A673 (cell line): Measurements from ENCODE around the gene PZP.

Experiments used
- EZH2 ChIP-seq: fragments of 200-600 bp; sonication (generic); IDR thresholded peaks from 2 replicates; pipeline ENCODE4 v1.6.1; 2017; ENCODE audit warnings: borderline replicate concordance, low read depth, mild to moderate bottlenecking, mixed read lengths, antibody characterized with exemption, low read length; ENCODE audit not compliant: poor library complexity, severe bottlenecking
- TF ChIP-seq, protein P1 (sequence below): fragments of 300-800, 200-600 bp; sonication (generic); conservative IDR thresholded peaks from 2 replicates; pipeline ENCODE4 v1.5.1; 2017; ENCODE audit warnings: low read depth, mild to moderate bottlenecking, antibody characterized with exemption, low read length, moderate library complexity, mixed read lengths

DNA sequence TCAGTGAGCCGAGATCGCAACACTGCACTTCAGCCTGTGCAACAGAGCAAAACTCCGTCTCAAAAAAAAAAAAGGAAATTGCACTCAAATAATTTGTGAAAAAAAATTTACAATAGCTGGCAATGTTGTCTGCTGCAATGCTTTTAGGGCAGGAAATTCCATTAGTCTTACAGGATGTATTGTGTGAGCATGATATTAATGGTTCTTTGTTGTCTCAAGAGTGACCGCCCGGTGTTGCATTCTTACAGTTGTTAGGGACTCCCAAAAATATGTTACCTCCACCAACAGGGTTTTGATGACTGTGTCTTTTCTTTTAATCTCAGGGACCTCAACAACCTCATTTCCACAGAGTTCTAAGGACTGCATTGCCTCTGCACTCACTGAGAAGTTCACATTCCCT lies 44.8 kb downstream of the PZP start:
- TF ChIP-seq, protein P1, sequence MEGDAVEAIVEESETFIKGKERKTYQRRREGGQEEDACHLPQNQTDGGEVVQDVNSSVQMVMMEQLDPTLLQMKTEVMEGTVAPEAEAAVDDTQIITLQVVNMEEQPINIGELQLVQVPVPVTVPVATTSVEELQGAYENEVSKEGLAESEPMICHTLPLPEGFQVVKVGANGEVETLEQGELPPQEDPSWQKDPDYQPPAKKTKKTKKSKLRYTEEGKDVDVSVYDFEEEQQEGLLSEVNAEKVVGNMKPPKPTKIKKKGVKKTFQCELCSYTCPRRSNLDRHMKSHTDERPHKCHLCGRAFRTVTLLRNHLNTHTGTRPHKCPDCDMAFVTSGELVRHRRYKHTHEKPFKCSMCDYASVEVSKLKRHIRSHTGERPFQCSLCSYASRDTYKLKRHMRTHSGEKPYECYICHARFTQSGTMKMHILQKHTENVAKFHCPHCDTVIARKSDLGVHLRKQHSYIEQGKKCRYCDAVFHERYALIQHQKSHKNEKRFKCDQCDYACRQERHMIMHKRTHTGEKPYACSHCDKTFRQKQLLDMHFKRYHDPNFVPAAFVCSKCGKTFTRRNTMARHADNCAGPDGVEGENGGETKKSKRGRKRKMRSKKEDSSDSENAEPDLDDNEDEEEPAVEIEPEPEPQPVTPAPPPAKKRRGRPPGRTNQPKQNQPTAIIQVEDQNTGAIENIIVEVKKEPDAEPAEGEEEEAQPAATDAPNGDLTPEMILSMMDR, result no peak
- TF ChIP-seq EZH2, result no peak
